Activated T-helper 1 cell treated with Interleukin-2 at 50 U/mL for 16 hours (primary cell): ENCODE data around the gene GABRB3.
"Not testable (repeated sequence)": the region's sequence is repeated elsewhere in the genome, so short reads cannot be mapped to it uniquely, and the experiment has no call there.

Experiments
- DNase-seq: peaks from one replicate; pipeline ENCODE4 v3.0.0-alpha.2; 2020; ENCODE audit warnings: low read depth

The GABRB3 gene

GRCh38 chr15:26736502-26737248 lies 36.2 kb downstream of the GABRB3 start:
- no peak for DNase-seq

- DNase-seq: no peak
Observed at GRCh38 chr15:26731965-26732364, 40.9 kb downstream of the GABRB3 start.

GRCh38 chr15:26729581-26729980 lies 43.3 kb downstream of the GABRB3 start:
- no peak for DNase-seq

GRCh38 chr15:26729030-26729429 lies 43.8 kb downstream of the GABRB3 start:
- DNase-seq: no peak

GRCh38 chr15:26724381-26725150 lies 48.3 kb downstream of the GABRB3 start:
- no peak for DNase-seq

GRCh38 chr15:26722621-26723160 lies 50.2 kb downstream of the GABRB3 start:
- no peak for DNase-seq

DNA sequence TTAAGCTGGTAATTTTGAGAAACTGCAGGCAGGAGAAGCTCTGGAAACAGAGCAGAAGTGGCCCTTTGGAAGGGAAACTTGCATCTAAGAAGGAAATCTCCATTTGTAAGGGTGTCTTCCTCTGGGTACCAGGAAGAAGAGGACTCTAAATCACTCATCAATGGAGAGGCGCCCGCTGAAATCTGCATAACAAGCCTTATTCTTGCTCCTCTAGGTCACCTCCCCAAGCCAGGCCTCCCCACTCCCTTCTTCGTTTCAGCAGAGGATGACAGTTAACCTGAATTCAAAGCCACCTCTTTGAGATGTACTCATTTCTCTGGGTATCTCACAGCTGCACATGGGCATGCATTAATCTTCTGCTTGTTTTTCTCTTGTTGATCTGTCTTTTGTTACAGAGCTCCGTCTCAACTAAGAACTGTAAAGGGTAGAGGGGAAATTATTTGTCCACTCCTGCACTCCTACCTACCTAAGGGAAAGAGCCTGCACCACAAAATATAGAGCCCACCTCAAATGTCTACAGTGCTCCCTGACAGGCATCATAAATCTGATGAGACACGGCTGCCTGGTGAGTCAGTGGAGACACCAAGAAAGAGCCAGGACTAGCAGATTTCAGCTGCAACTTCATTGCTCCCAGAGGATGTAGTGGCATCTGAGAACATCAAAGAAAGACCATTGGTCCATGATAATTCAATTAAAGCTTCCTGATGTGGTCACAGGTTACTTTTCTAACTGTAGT lies 51.5 kb downstream of the GABRB3 start:
- no peak for DNase-seq

- DNase-seq: no peak
Observed at GRCh38 chr15:26720546-26720945, 52.3 kb downstream of the GABRB3 start.

- DNase-seq: not testable (repeated sequence)
Observed at GRCh38 chr15:26719866-26720265, 53.0 kb downstream of the GABRB3 start.

- DNase-seq: no peak
Observed at GRCh38 chr15:26716069-26716468, 56.8 kb downstream of the GABRB3 start.

DNA sequence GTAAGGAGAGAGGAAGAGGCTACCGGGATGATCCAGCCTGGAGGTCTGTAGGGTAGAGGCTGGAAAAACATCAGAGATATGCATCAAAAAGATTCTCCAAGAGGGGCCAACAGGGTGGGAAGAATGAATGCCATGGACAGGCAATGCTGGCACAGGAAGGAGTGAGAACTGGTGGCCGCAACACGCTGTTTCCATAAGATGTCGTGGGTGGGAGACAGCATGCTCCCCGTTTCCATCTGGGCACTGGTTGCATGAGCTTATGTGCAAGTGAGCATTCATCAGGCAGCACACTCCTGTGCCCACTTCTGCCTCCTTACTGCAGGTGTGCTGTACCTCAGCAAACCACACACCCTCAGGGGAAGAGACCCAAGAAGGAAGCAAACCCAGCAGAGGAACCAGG lies 59.4 kb downstream of the GABRB3 start:
- no peak for DNase-seq

- no peak for DNase-seq
Observed at GRCh38 chr15:26712335-26712734, 60.5 kb downstream of the GABRB3 start.

DNA sequence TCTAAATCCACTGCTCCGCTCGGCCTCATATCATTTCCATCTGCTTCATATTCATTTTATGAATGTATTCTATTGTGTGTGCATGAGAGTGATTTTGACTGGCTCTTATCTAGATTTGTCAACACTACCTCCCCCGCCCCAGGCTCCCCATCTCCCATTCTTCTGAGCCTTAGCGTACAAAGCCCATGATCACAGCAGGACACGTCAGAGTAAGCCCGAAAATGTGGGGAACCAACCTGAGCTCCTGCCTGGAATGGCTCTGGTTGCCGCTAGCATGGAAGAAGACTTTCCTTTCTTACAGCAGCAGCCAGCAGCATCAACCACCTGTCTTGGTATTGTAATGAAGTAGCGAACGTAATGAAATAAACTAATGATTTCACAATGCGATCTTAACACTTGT lies 61.4 kb downstream of the GABRB3 start:
- DNase-seq: no peak

GRCh38 chr15:26702381-26702780 lies 70.5 kb downstream of the GABRB3 start:
- DNase-seq: no peak

GRCh38 chr15:26698555-26698954 lies 74.3 kb downstream of the GABRB3 start:
- DNase-seq: no peak

GRCh38 chr15:26697913-26698312 lies 75.0 kb downstream of the GABRB3 start:
- DNase-seq: no peak

- no peak for DNase-seq
Observed at GRCh38 chr15:26691249-26691648, 81.6 kb downstream of the GABRB3 start.

DNA sequence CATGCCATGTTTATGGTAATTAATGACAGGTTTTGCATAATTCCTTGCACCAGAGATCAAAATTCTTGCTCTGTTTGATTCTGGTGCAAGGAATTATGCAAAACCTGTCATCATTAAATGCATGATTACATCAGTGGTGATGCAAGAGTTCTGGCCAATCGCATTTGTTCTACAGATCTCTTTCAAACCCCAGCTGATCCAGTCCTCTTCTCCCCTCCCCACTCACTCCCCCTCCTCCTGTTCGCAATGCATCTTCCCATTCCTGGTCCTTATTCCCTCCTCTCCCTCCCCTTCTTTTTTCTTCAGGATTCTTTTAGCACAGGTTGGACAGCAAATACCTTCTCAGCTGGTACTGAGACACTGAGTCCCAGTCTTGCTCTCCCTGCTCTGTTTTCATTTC lies 82.1 kb downstream of the GABRB3 start:
- DNase-seq: no peak

- no peak for DNase-seq
Observed at GRCh38 chr15:26689462-26689861, 83.4 kb downstream of the GABRB3 start.

- DNase-seq: no peak
Observed at GRCh38 chr15:26686547-26687187, 86.2 kb downstream of the GABRB3 start.

- no peak for DNase-seq
Observed at GRCh38 chr15:26682598-26683164, 90.2 kb downstream of the GABRB3 start.

DNA sequence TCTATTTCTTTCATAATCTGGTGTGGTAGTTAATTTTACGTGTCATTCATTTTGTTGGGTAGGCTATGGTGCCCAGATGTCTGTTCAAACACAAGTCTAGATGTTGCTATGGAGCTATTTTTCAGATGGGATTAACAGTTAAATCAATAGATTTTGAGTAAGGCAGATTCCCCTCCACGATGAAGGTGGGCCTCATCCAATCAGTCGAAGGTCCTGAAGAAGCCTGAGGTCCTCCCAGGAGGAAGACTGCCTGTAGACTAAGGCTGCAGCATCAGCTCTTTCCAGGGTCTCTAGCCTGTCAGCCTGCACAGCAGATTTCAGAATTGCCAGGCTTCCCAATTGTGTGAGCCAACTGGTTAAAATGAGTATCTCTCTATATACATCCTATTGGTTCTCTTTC lies 92.9 kb downstream of the GABRB3 start:
- no peak for DNase-seq
